22Rv1 (cell line): ENCODE results near the gene TXNL1.

Experiments used
- H3K27ac ChIP-seq: fragments of 450-650 bp; 2 replicates; pipeline ENCODE4 v1.5.1; 2017
- CTCF ChIP-seq: fragments of 450-650 bp; IDR thresholded peaks from 2 replicates; pipeline ENCODE4 v1.5.1; 2017; ENCODE audit warnings: mild to moderate bottlenecking
- ZFX ChIP-seq: fragments of 450-650 bp; IDR thresholded peaks from 2 replicates; pipeline ENCODE4 v1.6.1; 2017; ENCODE audit warnings: antibody characterized with exemption, borderline replicate concordance

The TXNL1 gene

GRCh38 chr18:56627991-56628390 is 10.4 kb downstream of the TXNL1 start:
- no peak overlapping the region for H3K27ac ChIP-seq
- TF ChIP-seq CTCF (no peak), ZFX (no peak)

DNA sequence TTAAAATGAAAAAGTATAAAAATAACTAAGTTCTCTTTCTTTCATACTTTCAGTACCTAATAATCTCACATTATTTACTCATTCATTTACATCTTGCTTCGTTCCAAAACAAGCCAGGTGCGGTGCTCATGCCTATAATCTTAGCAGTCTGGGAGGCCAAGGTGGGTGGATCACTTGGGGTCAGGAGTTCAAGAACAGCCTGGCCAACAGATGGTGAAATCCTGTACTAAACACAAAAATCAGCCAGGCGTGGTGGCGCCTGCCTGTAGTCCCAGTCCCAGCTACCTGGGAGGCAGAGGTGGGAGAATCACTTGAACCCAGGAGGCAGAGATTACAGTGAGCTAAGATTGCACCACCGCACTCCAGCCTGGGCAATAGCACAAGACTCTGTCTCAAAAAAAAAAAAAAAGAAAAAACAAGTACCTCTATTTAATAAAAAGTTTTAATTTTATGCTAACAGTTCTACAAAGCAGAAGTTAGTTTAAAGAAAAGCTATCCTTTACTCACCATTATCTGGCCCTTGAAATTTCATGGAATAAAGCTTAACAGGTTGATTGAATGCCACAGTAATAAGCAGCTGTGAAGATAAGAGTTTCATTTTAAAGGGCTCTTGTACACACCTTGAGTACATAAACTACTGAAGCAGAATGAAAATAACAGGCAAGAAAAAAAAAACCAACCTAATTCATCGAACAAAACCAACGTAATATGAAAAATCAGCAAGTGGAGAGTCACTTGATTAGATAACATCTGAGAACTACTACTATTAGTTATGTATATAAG is 22.5 kb downstream of the TXNL1 start:
- TF ChIP-seq ZFX (no peak), CTCF (no peak)
- H3K27ac ChIP-seq: no peak overlapping the region

DNA sequence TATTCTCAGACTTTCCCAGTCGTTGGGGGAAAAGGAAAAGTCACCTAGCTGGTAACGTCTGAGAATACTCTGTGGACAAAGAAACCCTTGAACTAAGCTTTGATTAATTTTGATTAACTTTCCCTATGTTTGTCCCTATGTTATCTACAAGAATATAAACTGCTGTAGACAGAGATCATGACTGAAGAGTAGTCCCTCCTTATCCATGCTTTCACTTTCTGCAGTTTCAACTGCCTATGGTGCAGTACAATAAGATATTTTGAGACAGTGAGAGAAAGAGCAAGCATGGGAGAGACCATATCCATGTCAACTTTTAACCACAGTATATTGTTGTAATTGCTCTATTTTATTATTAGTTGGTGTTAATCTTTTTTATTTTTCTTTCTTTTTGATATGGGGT is 31.8 kb downstream of the TXNL1 start:
- TF ChIP-seq ZFX (no peak), CTCF (no peak)
- H3K27ac ChIP-seq: no peak overlapping the region

GRCh38 chr18:56598422-56598821 is 40.0 kb downstream of the TXNL1 start:
- H3K27ac ChIP-seq: no peak overlapping the region
- TF ChIP-seq CTCF (no peak), ZFX (no peak)

GRCh38 chr18:56593906-56594305 is 44.5 kb downstream of the TXNL1 start:
- no peak overlapping the region for H3K27ac ChIP-seq
- TF ChIP-seq ZFX (no peak), CTCF (no peak)

GRCh38 chr18:56580026-56580425 is 58.4 kb downstream of the TXNL1 start:
- no peak overlapping the region for H3K27ac ChIP-seq
- TF ChIP-seq ZFX: no peak
- TF ChIP-seq CTCF: no peak

DNA sequence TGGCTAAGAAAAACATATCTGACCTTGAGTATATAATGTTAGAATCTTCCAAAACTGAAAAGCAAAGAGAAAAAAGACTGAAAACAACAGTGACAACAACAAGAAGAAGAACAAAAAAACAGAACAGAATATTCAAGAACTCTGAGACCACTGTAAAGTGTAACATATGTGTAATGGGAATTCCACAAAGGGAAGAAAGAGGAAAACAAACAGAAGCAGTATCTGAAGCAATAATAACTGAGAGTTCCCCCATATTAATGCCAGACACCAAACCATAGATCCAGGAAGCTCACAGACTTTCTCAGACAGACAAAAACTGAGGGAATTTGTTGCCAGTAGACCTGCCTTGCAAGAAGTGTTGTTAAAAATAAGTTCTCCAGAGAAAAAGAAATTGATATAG is 58.9 kb downstream of the TXNL1 start:
- TF ChIP-seq ZFX (no peak), CTCF (no peak)

More for the DNA sequence above, 58.9 kb downstream of the TXNL1 start:
- H3K27ac ChIP-seq: no peak overlapping the region
